Femur (tissue), 1 donor: Measurements from ENCODE around the gene FAM181B.
A peak's percentile ranks its signal among the peaks of the same experiment; 100 is the strongest.

ENCODE experiments used
- DNase-seq: peaks from one replicate; pipeline ENCODE4 v3.0.0-alpha.2; 2017

Gene FAM181B

DNA sequence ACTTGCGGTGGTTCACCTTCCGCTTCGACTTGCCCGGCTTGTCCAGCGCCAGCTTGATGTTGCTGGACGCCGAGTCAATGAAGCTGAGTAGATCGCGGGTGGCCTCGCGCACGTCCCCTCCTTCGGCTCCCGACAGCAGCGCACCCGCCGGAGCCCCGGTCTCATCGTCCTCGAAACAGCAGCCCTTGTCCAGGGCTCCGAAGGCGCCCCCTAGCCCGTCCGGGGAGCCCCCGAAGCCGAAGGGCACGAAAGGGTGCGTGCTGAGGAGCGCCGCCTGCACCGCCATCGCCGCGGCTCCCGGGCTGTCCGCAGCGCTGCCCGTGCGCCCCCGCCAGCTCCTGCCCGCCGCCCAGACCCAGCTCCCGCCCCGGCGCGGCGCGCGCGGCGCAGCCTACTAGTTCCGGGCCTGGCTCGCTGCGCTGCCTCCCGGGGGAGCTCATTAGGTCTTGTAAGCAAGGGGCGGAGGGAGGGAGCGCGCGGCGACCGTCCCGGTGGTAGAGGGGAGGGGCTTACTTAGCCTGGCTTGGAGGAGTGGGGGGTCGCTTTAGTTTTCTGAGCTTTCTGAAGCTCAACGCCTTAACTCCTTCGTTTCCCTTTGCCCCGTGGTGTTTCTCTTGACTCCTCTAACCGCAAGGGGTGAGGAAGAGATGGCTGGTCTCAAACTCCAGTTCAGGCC lies at the start of gene FAM181B:
FAM181B (minus strand) TSS at position 421 of the 676 bp plus-strand sequence; CDS start at position 286, 135 bp downstream.
- DNase-seq = peak; percentile 71

DNA sequence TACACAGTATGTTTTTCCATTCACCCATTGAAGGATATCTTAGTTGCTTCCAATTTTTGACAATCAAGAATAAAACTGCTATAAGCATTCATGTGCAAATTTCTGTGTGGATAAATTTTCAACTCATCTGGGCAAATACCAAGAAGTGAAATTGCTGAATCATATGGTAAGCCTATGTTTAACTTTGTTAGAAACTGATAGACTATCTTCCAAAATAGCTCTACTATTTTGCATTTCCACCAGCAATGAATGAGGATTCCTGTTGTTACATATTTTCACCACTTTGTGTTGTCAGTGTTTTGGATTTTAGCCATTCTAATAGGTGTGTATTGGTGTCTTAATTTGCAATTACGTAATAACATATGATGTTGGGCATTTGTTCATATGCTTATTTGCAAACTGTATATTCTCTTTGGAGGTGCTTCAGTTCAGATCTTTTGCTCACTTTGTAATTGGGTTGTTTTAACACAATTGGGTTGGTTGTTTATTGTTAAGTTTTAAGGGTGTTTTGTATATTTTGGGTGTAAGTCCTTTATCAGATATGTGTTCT lies 49.2 kb upstream of the FAM181B start:
- DNase-seq = no peak

DNA sequence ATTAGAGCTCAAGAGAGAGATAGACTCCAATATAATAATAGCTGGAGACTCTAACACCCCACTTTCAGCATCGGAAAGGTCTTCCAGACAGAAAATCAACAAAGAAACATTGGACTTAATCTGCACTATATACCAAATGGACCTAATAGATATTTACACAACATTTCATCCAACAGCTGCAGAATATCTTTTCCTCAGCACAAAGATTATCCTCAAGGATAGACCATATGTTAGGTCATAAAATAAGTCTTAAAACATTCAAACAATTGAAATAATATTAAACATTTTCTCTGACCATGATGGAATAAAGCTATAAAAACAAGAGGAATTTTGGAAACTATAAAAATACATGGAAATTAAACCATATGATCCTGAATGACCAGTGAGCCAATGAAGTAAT lies 45.1 kb upstream of the FAM181B start:
- no peak for DNase-seq

DNA sequence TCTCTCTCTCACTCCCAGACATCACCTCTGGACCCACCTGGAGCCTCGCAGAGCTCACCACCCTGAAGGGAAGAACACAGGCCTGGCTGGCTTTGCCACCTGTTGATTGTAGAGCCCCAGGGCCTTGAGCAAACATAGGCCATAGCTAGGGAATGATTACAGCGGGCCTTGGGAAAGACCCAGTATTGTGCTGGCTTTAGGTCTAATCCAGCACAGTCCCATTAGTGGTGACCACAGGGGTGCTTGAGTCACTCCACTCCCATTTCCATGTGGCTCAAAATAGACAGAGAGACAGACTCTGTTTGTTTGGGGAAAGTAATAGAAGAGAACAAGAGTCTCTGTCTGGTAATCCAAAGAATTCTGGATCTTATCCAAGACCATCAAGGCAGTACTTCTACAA lies 42.7 kb upstream of the FAM181B start:
- no peak for DNase-seq

DNA sequence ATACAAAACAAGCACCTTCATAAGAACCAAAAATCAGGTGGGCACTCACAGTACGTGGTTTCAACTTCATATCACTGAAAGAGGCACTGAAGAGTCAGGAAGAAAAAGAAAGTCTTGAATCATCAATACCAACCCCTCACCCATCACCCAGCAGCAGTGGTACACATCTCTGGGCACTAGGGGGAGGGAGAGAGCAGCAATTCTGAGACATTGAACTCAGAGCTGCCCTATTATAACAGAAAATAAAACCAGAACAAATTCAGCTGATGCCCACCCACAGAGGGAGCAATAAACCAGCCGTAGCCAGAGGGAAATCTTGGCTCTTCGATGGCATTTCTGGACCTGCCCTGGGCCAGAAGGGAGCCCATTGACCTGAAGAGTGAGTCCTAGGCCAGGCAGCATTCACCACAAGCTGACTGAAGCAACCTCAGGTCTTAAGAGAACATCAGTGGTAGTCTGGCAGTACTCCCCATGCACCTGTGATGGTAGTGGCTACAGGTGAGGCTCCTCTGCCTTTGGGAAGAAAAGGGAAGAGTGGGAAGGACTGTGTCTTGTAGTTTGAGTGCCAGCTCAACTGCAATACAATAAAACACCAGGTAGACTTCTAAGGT lies 42.2 kb upstream of the FAM181B start:
- no peak for DNase-seq

GRCh38 chr11:82775218-82775617 lies 41.6 kb upstream of the FAM181B start:
- DNase-seq = no peak

DNA sequence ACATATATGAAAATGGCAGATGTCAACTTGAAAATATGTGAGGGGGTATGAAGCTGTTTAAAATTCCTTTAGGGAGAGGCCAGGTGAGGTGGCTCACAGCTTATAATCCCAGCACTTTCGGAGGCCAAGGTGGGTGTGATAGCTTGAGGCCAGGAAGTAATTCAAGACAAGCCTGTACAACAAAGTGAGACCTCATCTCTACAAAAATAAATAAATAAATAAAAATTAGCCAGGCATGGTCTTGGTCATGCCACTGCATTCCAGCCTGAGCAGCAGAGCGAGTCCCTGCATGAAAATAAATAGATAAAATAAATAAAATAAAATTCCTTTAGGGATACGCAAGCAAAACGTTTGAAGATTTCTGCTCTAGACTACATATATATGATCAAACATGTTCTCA lies 38.1 kb upstream of the FAM181B start:
- DNase-seq = no peak

GRCh38 chr11:82767123-82767522 lies 33.5 kb upstream of the FAM181B start:
- no peak for DNase-seq

- no peak for DNase-seq
Measured at GRCh38 chr11:82765466-82766034, 31.9 kb upstream of the FAM181B start.

GRCh38 chr11:82763167-82763566 lies 29.5 kb upstream of the FAM181B start:
- no peak for DNase-seq

DNA sequence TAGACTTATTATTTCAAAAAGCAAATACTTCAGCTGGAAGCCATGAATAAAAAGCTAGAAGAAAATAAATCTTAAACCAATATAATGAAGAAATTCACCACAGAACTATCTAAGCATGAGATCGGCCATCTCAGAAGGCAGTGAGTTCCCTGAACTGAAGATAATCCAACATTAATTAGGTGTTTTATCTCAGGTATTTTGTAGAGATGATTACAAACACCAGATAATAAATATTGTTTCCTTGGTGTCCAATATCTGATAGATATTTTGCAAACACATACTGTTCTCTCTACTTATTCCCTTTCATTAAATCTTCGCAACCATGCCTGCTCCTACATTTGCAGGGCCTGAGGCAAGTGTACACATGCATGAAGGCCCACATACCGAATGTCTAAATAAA lies 26.0 kb upstream of the FAM181B start:
- DNase-seq = no peak

DNA sequence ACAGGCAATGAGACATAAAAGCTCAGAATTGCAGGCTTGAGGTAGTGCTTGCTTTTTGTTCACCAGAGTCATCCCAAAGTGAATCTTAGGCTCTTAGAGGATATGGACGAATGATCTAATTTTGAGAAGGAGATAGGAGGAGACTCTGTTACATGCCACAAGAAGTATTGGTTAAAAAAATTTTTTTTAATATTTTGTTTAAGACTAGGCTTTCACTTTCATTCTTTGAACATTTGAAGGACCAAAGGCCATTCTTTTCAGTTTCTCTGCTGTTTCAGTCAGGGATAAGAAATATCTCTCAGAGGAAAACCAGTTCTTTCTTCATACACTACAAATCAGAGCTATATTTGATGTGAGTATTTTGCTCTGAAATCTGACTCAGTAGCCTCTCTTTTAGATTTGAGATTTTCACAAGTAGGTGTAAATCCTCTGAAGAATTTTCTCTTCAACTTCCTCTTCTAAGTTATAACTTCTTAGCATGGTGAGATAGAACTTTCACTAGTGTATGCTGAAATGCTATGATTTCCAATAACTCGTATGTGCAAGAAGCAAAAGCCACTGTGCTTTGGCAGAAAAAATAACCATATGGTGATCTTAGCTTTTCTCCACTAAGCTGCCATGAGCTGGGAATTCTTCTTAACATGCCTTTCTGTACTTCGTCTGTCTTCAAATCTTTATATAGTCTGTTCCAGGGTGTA lies 24.1 kb upstream of the FAM181B start:
- DNase-seq = no peak

GRCh38 chr11:82756765-82757639 lies 23.3 kb upstream of the FAM181B start:
- no peak for DNase-seq

DNA sequence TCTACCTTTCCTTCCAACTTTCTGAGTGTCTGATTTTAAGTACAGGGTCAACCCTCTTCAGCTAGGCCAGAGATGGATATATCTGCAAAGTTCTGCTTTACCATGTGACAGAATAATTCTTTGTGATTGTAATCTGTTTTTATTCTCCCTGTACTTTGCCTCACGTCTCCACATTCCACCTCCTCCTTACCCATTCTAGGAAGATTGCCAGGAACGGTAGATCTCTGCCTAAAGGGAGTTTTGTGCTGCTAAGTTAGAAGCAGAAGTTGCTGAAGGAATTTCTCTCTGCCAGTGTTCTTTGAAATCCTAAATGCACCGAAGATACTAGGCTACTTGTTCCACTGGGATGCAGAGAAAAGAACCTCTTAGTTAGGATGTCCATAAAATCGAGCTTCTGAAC lies 20.7 kb upstream of the FAM181B start:
- no peak for DNase-seq

GRCh38 chr11:82753921-82754320 lies 20.3 kb upstream of the FAM181B start:
- no peak for DNase-seq

GRCh38 chr11:82752801-82753200 lies 19.1 kb upstream of the FAM181B start:
- no peak for DNase-seq

GRCh38 chr11:82750643-82751139 lies 17.0 kb upstream of the FAM181B start:
- no peak for DNase-seq

DNA sequence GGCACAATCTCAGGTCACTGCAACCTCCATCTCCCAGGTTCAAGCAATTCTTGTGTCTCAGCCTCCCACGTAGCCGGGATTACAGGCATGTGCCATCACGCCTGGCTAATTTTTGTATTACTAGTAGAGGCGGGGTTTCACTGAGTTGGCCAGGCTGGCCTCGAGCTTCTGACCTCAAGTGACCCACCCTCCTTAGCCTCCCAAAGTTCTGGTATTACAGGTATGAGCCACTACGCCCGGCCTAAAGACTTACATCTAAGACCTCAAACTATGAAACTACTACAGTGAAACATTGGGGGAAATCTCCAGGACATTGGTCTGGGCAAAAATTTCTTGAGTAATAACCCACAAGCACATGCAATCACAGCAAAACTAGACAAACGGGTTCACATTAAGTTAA lies 13.8 kb upstream of the FAM181B start:
- DNase-seq = no peak

- DNase-seq = no peak
Measured at GRCh38 chr11:82738091-82738490, 4.4 kb upstream of the FAM181B start.

GRCh38 chr11:82734120-82734479 lies 436 bp upstream of the FAM181B start:
- DNase-seq = no peak

DNA sequence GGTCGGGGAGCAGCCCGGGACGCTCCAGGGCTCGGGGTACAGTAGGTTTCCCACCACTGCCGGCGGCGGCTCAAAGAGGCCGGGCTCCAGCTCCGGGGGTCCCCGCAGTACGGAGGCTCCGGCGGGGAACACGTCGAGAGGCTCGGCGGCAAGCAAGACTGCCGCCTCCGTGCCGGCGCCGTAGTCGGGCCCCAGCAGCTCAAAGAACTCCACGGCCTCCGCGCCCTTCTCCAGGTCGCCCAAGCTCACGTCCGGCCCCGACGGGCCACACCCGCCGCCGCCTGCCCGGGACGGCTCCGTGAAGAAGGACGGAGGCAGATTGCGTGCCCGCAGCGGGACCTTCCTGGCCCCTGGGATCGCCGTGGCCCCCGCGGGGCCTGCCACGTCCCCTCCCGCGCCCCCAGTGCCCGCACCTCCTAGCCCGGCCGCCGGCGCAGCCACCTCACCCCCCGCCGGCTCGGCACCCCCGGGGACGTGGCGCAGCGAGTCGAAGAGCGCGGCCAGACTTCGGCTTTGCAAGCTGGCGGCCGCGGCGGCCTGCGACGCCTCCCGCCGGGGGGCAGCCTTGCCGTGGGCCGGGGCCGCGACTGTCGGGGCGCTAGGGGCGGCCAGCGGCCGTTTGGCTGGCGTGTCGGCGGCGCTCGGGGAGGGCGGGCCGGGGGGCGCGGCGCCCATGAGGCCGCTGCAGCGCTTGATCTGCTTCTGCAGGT lies 775 bp downstream of the FAM181B start:
- DNase-seq = peak; percentile 44

DNA sequence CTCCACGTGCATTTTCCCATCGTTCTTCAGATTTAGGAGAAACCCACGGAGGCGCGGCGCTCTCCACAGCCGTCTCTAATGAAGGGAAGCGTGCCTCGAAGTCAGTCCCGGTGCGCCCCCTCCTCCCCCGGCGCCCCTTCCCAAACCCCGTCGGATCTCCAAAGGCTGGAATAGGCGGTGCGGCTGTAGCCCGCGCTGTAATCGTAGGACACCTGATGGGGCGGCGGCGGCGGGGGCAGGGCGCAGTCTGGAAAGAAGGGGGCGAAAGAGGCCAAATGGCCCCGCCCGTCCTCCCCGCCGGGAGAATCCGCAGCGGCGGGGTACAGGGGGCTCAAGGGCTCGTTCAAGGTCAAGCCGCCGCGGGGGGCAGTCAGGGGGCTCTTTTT lies 1.3 kb downstream of the FAM181B start:
- no peak for DNase-seq
